Astrocyte (in vitro differentiated cells and primary cell): Measurements from ENCODE around the gene COL24A1. TPM values are rescaled to one million over a fixed set of nuclear protein-coding genes. Genes with fewer than 3 reads are reported as not detected.

Experiments used
- DNase-seq: peaks from one replicate; pipeline ENCODE4 v3.0.0-alpha.2; 2010; ENCODE audit warnings: low read depth
- FAIRE-seq: peaks from 2 replicates; lab custom pipeline; 2011; peaks lifted over from hg19 to GRCh38; lab: Jason Lieb, UNC
- H2AFZ ChIP-seq: 2 replicates; pipeline ENCODE4 v1.6.0; 2012; ENCODE audit warnings: low read depth, low read length, inconsistent platforms
- H3K27ac ChIP-seq: 2 replicates; pipeline ENCODE4 v1.5.1; 2011; ENCODE audit warnings: low read depth, low read length, inconsistent platforms
- H3K27me3 ChIP-seq: 2 replicates; pipeline ENCODE4 v1.6.0; 2011; ENCODE audit warnings: low read length, inconsistent platforms; ENCODE audit not compliant: insufficient read depth
- H3K36me3 ChIP-seq: 2 replicates; pipeline ENCODE4 v1.5.1; 2011; ENCODE audit warnings: low read length, inconsistent platforms; ENCODE audit not compliant: insufficient read depth
- H3K4me1 ChIP-seq: 2 replicates; pipeline ENCODE4 v1.5.1; 2011; ENCODE audit warnings: low read length, inconsistent platforms; ENCODE audit not compliant: insufficient read depth
- H3K4me2 ChIP-seq: 2 replicates; pipeline ENCODE4 v1.6.0; 2012; ENCODE audit warnings: low read length, inconsistent platforms
- H3K4me3 ChIP-seq: 2 replicates; pipeline ENCODE4 v1.5.1; 2011; ENCODE audit warnings: low read depth, mild to moderate bottlenecking, low read length, inconsistent platforms; ENCODE audit not compliant: insufficient read depth
- H3K79me2 ChIP-seq: 2 replicates; pipeline ENCODE4 v1.6.0; 2012; ENCODE audit warnings: mild to moderate bottlenecking, low read length, inconsistent platforms; ENCODE audit not compliant: insufficient read depth
- H3K9ac ChIP-seq: 2 replicates; pipeline ENCODE4 v1.6.0; 2012; ENCODE audit warnings: mild to moderate bottlenecking, low read length, inconsistent platforms
- H3K9me3 ChIP-seq: 2 replicates; pipeline ENCODE4 v1.5.1; 2012; ENCODE audit warnings: low read depth, mild to moderate bottlenecking, low read length, inconsistent platforms; ENCODE audit not compliant: insufficient read depth
- H4K20me1 ChIP-seq: 2 replicates; pipeline ENCODE4 v1.6.0; 2012; ENCODE audit warnings: low read length, inconsistent platforms; ENCODE audit not compliant: insufficient read depth
- H3K27ac Mint-ChIP-seq: one replicate; pipeline ENCODE4 v1.8.0; 2021; ENCODE audit warnings: mild to moderate bottlenecking, mixed read lengths; ENCODE audit not compliant: unreplicated experiment
- H3K27me3 Mint-ChIP-seq: one replicate; pipeline ENCODE4 v1.8.0; 2021; ENCODE audit warnings: low read depth, mixed read lengths; ENCODE audit not compliant: unreplicated experiment
- H3K36me3 Mint-ChIP-seq: one replicate; pipeline ENCODE4 v1.8.0; 2021; ENCODE audit warnings: low read depth, mixed read lengths; ENCODE audit not compliant: unreplicated experiment
- H3K4me1 Mint-ChIP-seq: one replicate; pipeline ENCODE4 v1.8.0; 2021; ENCODE audit warnings: low read depth, mixed read lengths; ENCODE audit not compliant: unreplicated experiment
- H3K4me3 Mint-ChIP-seq: one replicate; pipeline ENCODE4 v1.8.0; 2021; ENCODE audit warnings: mild to moderate bottlenecking, moderate library complexity, mixed read lengths; ENCODE audit not compliant: unreplicated experiment
- H3K9me3 Mint-ChIP-seq: one replicate; pipeline ENCODE4 v1.8.0; 2021; ENCODE audit warnings: mild to moderate bottlenecking, mixed read lengths; ENCODE audit not compliant: unreplicated experiment
- CTCF ChIP-seq: IDR thresholded peaks from 2 replicates; pipeline ENCODE4 v1.5.1; 2011; ENCODE audit warnings: low read depth, mild to moderate bottlenecking, inconsistent platforms, low read length, moderate library complexity; ENCODE audit not compliant: insufficient read depth
- EZH2 ChIP-seq: IDR thresholded peaks from 2 replicates; pipeline ENCODE4 v1.6.1; 2012; ENCODE audit warnings: mild to moderate bottlenecking, low read length, inconsistent platforms; ENCODE audit not compliant: insufficient read depth
- total RNA-seq: library from RNA; stranded (reverse); gene quantifications from 2 replicates; pipeline ENCODE4 v1.2.1, GENCODE V29; 2021

Gene COL24A1
- total RNA-seq, 1 donor from 2014 or later = 5.6 TPM

DNA sequence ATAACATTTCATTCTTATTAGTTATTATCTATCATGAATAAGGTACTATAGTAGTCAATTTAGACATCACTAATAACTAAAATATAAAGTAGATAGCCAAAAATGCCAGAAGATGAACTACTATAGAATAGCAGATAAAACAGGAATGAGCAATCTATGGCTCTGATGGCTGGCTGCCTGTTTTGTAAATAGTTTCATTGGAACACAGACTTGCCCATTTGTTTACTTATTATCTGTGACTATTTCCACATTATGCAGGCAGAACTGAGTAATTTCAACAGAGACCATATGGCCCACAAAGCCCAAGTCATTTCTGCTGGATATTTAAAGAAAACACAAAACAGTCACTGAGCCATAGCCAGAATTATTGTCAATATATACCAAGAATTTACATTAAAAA lies 222.1 kb downstream of the COL24A1 start:
- Histone ChIP-seq H3K9me3 (no peaks in the 10 kb centered on the region), H3K79me2 (no peaks in the 10 kb centered on the region), H3K9ac (no peak overlapping the region), H3K36me3 (no peaks in the 10 kb centered on the region), H4K20me1 (no peaks in the 10 kb centered on the region), H3K27me3 (no peaks in the 10 kb centered on the region), H3K27ac (no peak overlapping the region), H3K4me1 (no peaks in the 10 kb centered on the region), H3K4me3 (no peak overlapping the region), H3K4me2 (no peak overlapping the region), H2AFZ (no peak overlapping the region)
- no peak for DNase-seq
- no peak overlapping the region for H3K4me3 Mint-ChIP-seq
- no peaks in the 10 kb centered on the region for H3K4me1 Mint-ChIP-seq
- no peak for FAIRE-seq
- H3K36me3 Mint-ChIP-seq = no peaks in the 10 kb centered on the region
- H3K27me3 Mint-ChIP-seq = no peaks in the 10 kb centered on the region
- H3K27ac Mint-ChIP-seq = no peak overlapping the region
- TF ChIP-seq CTCF (no peak), EZH2 (no peak)
- no peaks in the 10 kb centered on the region for H3K9me3 Mint-ChIP-seq

DNA sequence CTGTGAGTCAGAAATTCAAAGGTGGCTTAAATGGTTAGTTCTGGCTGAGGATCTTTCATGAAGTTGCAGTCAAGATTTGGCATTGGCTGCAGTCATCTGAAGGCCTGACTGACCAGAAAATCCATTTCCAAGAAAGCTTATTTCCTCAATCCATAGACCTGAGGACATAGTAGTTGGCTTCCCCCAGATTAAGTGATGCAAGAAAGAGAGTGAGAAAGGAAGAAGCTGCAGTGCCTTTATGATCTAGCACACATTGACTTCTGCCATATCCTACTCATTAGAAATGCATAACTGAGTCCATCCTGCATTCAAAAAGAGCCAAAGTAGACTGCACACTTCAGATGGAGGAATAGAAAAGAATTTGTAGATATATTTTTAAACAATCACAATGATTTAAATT lies 222.6 kb downstream of the COL24A1 start:
- DNase-seq = peak; percentile 82
- no peaks in the 10 kb centered on the region for H3K36me3 Mint-ChIP-seq
- no peak overlapping the region for H3K9ac ChIP-seq
- H3K79me2 ChIP-seq = no peaks in the 10 kb centered on the region
- TF ChIP-seq CTCF = no peak
- no peak for TF ChIP-seq EZH2
- no peak overlapping the region for H3K27ac ChIP-seq
- no peaks in the 10 kb centered on the region for H3K9me3 Mint-ChIP-seq
- H3K4me3 ChIP-seq = no peak overlapping the region
- H3K27me3 Mint-ChIP-seq = no peaks in the 10 kb centered on the region
- H3K4me1 Mint-ChIP-seq = no peaks in the 10 kb centered on the region
- no peaks in the 10 kb centered on the region for H4K20me1 ChIP-seq
- no peak for FAIRE-seq
- no peak overlapping the region for H2AFZ ChIP-seq
- no peak overlapping the region for H3K4me3 Mint-ChIP-seq
- no peak overlapping the region for H3K4me2 ChIP-seq
- H3K36me3 ChIP-seq = no peaks in the 10 kb centered on the region
- no peaks in the 10 kb centered on the region for H3K27me3 ChIP-seq
- no peaks in the 10 kb centered on the region for H3K4me1 ChIP-seq
- no peaks in the 10 kb centered on the region for H3K9me3 ChIP-seq
- H3K27ac Mint-ChIP-seq = no peak overlapping the region

DNA sequence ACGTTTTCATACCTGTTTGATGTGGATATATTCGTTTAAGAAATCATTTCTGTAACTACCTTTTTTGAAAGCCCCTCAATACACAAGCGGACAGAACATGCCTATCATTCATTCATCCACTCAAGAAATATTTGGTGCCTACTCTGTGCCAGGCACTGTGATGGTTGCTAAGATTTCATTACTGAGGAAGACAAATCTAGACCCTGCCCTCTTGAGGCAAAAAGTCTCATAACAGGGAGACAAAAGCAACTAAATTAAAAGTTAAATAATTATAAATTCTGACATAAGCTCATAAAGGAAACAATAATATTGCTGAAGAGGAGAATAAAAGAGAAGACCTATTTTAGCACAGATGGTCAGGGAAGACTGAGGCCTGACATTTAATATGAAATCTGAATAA lies 244.8 kb downstream of the COL24A1 start:
- H3K4me3 Mint-ChIP-seq = no peak overlapping the region

More for the DNA sequence above, 244.8 kb downstream of the COL24A1 start:
- Mint-ChIP-seq H3K27me3 (no peaks in the 10 kb centered on the region), H3K36me3 (no peaks in the 10 kb centered on the region), H3K9me3 (no peaks in the 10 kb centered on the region), H3K4me1 (no peaks in the 10 kb centered on the region), H3K27ac (no peak overlapping the region)
- Histone ChIP-seq H3K9me3 (no peaks in the 10 kb centered on the region), H4K20me1 (no peaks in the 10 kb centered on the region), H2AFZ (no peak overlapping the region), H3K79me2 (no peaks in the 10 kb centered on the region), H3K4me2 (no peak overlapping the region), H3K9ac (no peak overlapping the region), H3K4me1 (no peaks in the 10 kb centered on the region), H3K4me3 (no peak overlapping the region), H3K36me3 (no peaks in the 10 kb centered on the region), H3K27ac (no peak overlapping the region), H3K27me3 (no peaks in the 10 kb centered on the region)
- DNase-seq = no peak
- no peak for FAIRE-seq
- TF ChIP-seq EZH2 (no peak), CTCF (peak; percentile 32)
